ENCODE data around the gene TNFAIP8L1. TPM values are rescaled to one million over a fixed set of nuclear protein-coding genes. Genes with fewer than 3 reads are reported as not detected.
A peak's percentile ranks its signal among the peaks of the same experiment; 100 is the strongest.

Gene TNFAIP8L1
- total RNA-seq, 4 donors from 2014 or later = 7.3 to 8.8 (median 8.4) TPM

DNA sequence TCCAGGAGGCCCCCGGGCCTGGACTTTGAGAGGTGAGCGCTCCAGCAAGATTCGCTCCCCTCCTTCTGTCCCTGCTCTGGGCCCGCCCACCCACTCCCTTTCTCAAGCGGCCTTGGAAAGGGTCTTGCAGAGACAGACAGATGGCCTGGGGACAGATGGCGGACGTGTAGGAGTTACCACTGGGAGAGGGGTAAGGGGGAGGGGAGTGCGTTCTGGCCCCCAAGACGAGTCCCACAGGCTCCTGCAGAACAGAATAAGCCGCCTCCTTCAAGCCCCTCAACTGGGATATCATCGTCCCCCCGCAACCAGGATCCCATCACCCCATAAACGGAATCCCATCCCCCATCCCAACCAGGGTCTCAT is 3.6 kb upstream of the TNFAIP8L1 start:
- WGBS, 2 donors = 25 to 28% methylated on average over 13 of the region's 13 CpGs
- H3K4me1 ChIP-seq = peaks cover 0 to 44% (median 29%) of the 10 kb centered on the region in 4 donors
- TF ChIP-seq POLR2A (IDR thresholded peaks at IDR 0.05) (no peak), EP300 (IDR thresholded peaks at IDR 0.05) (no peak)
- TF ChIP-seq, protein P1, sequence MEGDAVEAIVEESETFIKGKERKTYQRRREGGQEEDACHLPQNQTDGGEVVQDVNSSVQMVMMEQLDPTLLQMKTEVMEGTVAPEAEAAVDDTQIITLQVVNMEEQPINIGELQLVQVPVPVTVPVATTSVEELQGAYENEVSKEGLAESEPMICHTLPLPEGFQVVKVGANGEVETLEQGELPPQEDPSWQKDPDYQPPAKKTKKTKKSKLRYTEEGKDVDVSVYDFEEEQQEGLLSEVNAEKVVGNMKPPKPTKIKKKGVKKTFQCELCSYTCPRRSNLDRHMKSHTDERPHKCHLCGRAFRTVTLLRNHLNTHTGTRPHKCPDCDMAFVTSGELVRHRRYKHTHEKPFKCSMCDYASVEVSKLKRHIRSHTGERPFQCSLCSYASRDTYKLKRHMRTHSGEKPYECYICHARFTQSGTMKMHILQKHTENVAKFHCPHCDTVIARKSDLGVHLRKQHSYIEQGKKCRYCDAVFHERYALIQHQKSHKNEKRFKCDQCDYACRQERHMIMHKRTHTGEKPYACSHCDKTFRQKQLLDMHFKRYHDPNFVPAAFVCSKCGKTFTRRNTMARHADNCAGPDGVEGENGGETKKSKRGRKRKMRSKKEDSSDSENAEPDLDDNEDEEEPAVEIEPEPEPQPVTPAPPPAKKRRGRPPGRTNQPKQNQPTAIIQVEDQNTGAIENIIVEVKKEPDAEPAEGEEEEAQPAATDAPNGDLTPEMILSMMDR (IDR thresholded peaks at IDR 0.05) = no peak
- H3K4me3 ChIP-seq = peak overlapping the region; percentile 35 to 59 (median 56)
- no peaks in the 10 kb centered on the region for H3K36me3 ChIP-seq
- H3K9me3 ChIP-seq = no peaks in the 10 kb centered on the region
- DNase-seq (ENCODE audit: low spot score in 2 of 2) = no peak
- no peaks in the 10 kb centered on the region for H3K27me3 ChIP-seq
- peak overlapping the region in 2 of 4 donors; percentile 23 to 68 for H3K27ac ChIP-seq

DNA sequence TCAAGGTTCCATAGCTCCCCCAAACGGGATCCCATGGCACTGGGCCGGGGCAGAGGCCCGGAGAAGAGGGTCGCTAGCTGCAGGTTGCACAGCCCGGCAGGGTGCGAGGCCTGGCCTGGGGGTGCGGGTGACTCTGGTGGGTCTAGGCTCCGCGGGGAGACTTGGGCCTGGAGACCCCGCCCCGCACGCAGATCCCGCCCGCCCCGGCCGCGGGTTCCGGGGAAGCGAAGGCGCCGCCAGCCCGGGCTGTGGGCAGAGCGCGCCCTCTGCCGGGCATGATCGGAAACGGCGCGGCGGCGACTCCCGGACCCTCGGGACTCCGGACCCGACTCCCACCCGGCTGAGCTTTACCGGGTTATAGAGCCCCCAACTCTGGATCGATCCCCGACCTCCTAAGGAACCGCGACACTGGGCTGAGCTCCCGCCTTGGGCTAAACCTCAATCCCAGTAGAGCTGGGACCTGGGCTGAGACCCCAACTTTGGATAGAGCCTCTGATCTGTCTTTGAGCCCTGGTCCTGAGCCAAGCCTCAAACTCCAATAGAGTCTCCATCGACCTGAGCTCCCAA is 3.1 kb upstream of the TNFAIP8L1 start:
- H3K9me3 ChIP-seq = no peaks in the 10 kb centered on the region
- no peaks in the 10 kb centered on the region for H3K27me3 ChIP-seq
- WGBS, 2 donors = 0% methylated on average over 3 to 42 of the region's 43 CpGs
- no peaks in the 10 kb centered on the region for H3K36me3 ChIP-seq
- peak; percentile 26 to 34 for DNase-seq (ENCODE audit: low spot score in 2 of 2)
- peak overlapping the region in 3 of 4 donors; percentile 20 to 68 (median 23) for H3K27ac ChIP-seq
- no peak for TF ChIP-seq EP300 (IDR thresholded peaks at IDR 0.05)
- TF ChIP-seq, protein P1 (IDR thresholded peaks at IDR 0.05) = peak; percentile 93 to 100 (median 97)
- no peak for TF ChIP-seq POLR2A (IDR thresholded peaks at IDR 0.05)
- H3K4me3 ChIP-seq = peak overlapping the region; percentile 35 to 59 (median 56)
- peaks cover 0 to 48% (median 31%) of the 10 kb centered on the region in 4 donors for H3K4me1 ChIP-seq

GRCh38 chr19:4636761-4637160 is 2.6 kb upstream of the TNFAIP8L1 start:
- DNase-seq (ENCODE audit: low spot score in 2 of 2) = no peak
- H3K4me1 ChIP-seq = peaks cover 0 to 48% (median 31%) of the 10 kb centered on the region in 4 donors
- TF ChIP-seq POLR2A (IDR thresholded peaks at IDR 0.05) (no peak), EP300 (IDR thresholded peaks at IDR 0.05) (no peak)
- TF ChIP-seq, protein P1 (IDR thresholded peaks at IDR 0.05) = no peak
- H3K27me3 ChIP-seq = no peaks in the 10 kb centered on the region
- no peaks in the 10 kb centered on the region for H3K36me3 ChIP-seq
- H3K4me3 ChIP-seq = peak overlapping the region in 1 of 4 donors; percentile 57
- WGBS, 2 donors = 57 to 68% methylated on average over 7 to 8 of the region's 8 CpGs
- peak overlapping the region in 2 of 4 donors; percentile 23 to 68 for H3K27ac ChIP-seq
- no peaks in the 10 kb centered on the region for H3K9me3 ChIP-seq

DNA sequence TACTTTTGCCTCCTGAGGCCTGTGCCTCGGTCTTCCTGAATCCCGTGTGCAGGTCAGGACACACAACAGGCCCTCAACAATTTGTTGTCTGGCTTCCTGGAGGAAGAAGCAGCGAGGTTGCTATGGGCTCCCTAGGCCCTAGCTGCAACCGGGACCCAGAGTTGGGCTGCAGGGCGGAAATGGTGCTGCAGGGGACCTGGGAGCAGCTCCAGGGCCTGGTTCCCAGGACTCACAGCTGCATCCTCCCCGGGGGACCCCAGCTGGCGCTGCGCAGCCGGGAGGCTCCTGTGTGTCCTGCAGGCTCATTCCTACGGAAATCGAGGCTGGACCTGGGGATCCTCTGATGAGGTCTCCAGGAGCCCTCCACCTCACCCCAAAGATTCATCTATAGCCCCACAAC is 999 bp upstream of the TNFAIP8L1 start:
- no peak for DNase-seq (ENCODE audit: low spot score in 2 of 2)
- TF ChIP-seq EP300 (IDR thresholded peaks at IDR 0.05) (no peak), POLR2A (IDR thresholded peaks at IDR 0.05) (no peak)
- TF ChIP-seq, protein P1 (IDR thresholded peaks at IDR 0.05) = no peak
- Histone ChIP-seq H3K27ac (peak overlapping the region in 2 of 4 donors; percentile 9 to 85), H3K4me3 (no peak overlapping the region), H3K36me3 (no peaks in the 10 kb centered on the region), H3K27me3 (no peaks in the 10 kb centered on the region), H3K9me3 (no peaks in the 10 kb centered on the region), H3K4me1 (peaks cover 0 to 47% (median 31%) of the 10 kb centered on the region in 4 donors)
- 57 to 58% methylated on average over 9 to 11 of the region's 11 CpGs for WGBS, 2 donors

GRCh38 chr19:4639531-4640246 is 373 bp downstream of the TNFAIP8L1 start:
- Histone ChIP-seq H3K27me3 (no peaks in the 10 kb centered on the region), H3K36me3 (no peaks in the 10 kb centered on the region), H3K4me3 (peak overlapping the region; percentile 51 to 80 (median 69)), H3K4me1 (peaks cover 0 to 43% (median 31%) of the 10 kb centered on the region in 4 donors), H3K9me3 (no peaks in the 10 kb centered on the region), H3K27ac (peak overlapping the region; percentile 35 to 85 (median 78))
- DNase-seq (ENCODE audit: low spot score in 2 of 2) = no peak
- WGBS, 2 donors = 6% methylated on average over 31 to 39 of the region's 39 CpGs
- peak in 1 of 2 donors; percentile 32 for TF ChIP-seq POLR2A (IDR thresholded peaks at IDR 0.05)
- TF ChIP-seq EP300 (IDR thresholded peaks at IDR 0.05) = no peak
- TF ChIP-seq, protein P1 (IDR thresholded peaks at IDR 0.05) = no peak

All from tibial nerve (tissue), 4 donors.